SK-N-MC (cell line): Measurements from ENCODE around the gene MYBPC1.
"Not testable (repeated sequence)": the region's sequence is repeated elsewhere in the genome, so short reads cannot be mapped to it uniquely, and the experiment has no call there.

ENCODE experiments used
- DNase-seq: peaks from one replicate; pipeline ENCODE4 v3.0.0-alpha.2; 2011; ENCODE audit warnings: low read depth, low spot score
- H3K27ac ChIP-seq: fragments of 200-600 bp; sonication (generic); 2 replicates; pipeline ENCODE4 v1.5.1; 2016; ENCODE audit warnings: mixed run types
- H3K36me3 ChIP-seq: fragments of 200-600 bp; sonication (generic); 2 replicates; pipeline ENCODE4 v1.6.1; 2017; ENCODE audit warnings: antibody characterized with exemption, low read length, mixed read lengths; ENCODE audit not compliant: insufficient read depth
- H3K4me3 ChIP-seq: fragments of 200-600 bp; sonication (generic); 2 replicates; pipeline ENCODE4 v1.5.1; 2016
- H3K9ac ChIP-seq: fragments of 200-600 bp; sonication (generic); 2 replicates; pipeline ENCODE4 v1.8.0; 2017; ENCODE audit warnings: mixed run types, mixed read lengths; ENCODE audit not compliant: insufficient read length
- H3K9me3 ChIP-seq: fragments of 200-600 bp; sonication (generic); 2 replicates; pipeline ENCODE4 v1.6.1; 2017; ENCODE audit warnings: low read depth, mild to moderate bottlenecking, antibody characterized with exemption, low read length, moderate library complexity, mixed read lengths
- EZH2 ChIP-seq: fragments of 200-600 bp; sonication (generic); IDR thresholded peaks from one replicate; pipeline ENCODE4 v1.6.1; 2017; ENCODE audit warnings: antibody characterized with exemption
- FOXP2 ChIP-seq: optimal IDR thresholded peaks from 2 replicates; pipeline ENCODE3; 2011; ENCODE audit warnings: mild to moderate bottlenecking, moderate library complexity; ENCODE audit not compliant: insufficient read depth; ENCODE audit errors: extremely low read length, control extremely low read depth
- POLR2AphosphoS5 ChIP-seq: IDR thresholded peaks from 2 replicates; pipeline ENCODE4 v1.6.1; 2012; ENCODE audit warnings: mild to moderate bottlenecking, low read depth, low read length, borderline replicate concordance

Gene MYBPC1

DNA sequence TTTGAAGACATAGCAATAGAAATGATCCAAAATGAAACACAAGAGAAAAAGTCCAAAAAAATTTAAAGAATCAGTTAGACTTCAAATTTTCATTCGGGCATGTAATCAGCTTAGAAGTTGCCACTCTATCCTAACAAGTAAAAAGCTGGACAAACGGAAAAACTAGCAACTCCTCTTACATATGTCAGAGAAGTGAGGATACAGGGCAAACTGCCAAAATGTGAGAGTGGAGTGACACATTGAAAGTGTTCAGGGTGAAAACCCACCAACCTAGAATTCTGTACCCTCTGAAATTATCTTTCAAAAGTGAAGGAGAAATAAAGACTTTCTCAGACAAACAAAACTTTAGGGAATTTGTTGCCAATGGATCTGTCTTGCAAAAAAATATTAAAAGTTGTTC is 60.6 kb downstream of the MYBPC1 start:
- no peak overlapping the region for H3K9ac ChIP-seq
- H3K4me3 ChIP-seq = no peak overlapping the region
- no peaks in the 10 kb centered on the region for H3K36me3 ChIP-seq
- no peak overlapping the region for H3K27ac ChIP-seq
- DNase-seq = no peak
- TF ChIP-seq FOXP2 = no peak
- no peak for TF ChIP-seq POLR2AphosphoS5
- no peak for TF ChIP-seq EZH2
- no peaks in the 10 kb centered on the region for H3K9me3 ChIP-seq

GRCh38 chr12:101660662-101661061 is 65.9 kb downstream of the MYBPC1 start:
- H3K36me3 ChIP-seq, H3K4me3 ChIP-seq, H3K9ac ChIP-seq, H3K9me3 ChIP-seq, DNase-seq, H3K27ac ChIP-seq: not testable (repeated sequence)

DNA sequence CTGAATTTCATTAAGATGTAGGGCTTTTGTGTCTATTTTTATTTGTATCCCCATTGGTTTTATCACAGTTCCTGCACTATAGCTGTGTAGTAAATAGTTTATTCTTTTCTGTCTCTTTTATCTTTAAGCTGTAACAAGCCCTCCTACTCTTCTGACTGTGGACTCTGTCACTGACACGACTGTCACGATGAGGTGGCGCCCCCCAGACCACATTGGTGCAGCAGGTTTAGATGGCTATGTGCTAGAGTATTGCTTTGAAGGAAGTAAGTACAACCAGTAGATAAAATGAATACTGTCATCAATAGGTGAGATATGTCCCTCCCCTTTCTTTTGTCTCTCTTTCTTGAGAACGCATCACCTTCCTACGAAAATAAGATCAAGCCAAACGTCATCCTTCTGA is 68.5 kb downstream of the MYBPC1 start:
- H3K36me3 ChIP-seq = no peaks in the 10 kb centered on the region

GRCh38 chr12:101664992-101665391 is 70.2 kb downstream of the MYBPC1 start:
- H3K9ac ChIP-seq = no peak overlapping the region
- no peak overlapping the region for H3K27ac ChIP-seq
- H3K4me3 ChIP-seq = no peak overlapping the region
- no peaks in the 10 kb centered on the region for H3K9me3 ChIP-seq
- DNase-seq = no peak
- no peaks in the 10 kb centered on the region for H3K36me3 ChIP-seq
- TF ChIP-seq FOXP2 (no peak), EZH2 (no peak), POLR2AphosphoS5 (no peak)

More for the DNA sequence above, 68.5 kb downstream of the MYBPC1 start:
- Histone ChIP-seq H3K9ac (no peak overlapping the region), H3K4me3 (no peak overlapping the region), H3K27ac (no peak overlapping the region), H3K9me3 (no peaks in the 10 kb centered on the region)
- no peak for DNase-seq
- TF ChIP-seq FOXP2 = no peak
- TF ChIP-seq EZH2 = no peak
- no peak for TF ChIP-seq POLR2AphosphoS5

GRCh38 chr12:101666052-101666728 is 71.4 kb downstream of the MYBPC1 start:
- no peaks in the 10 kb centered on the region for H3K9me3 ChIP-seq
- H3K4me3 ChIP-seq = no peak overlapping the region
- TF ChIP-seq POLR2AphosphoS5 (no peak), FOXP2 (no peak), EZH2 (no peak)
- H3K27ac ChIP-seq = no peak overlapping the region
- no peaks in the 10 kb centered on the region for H3K36me3 ChIP-seq
- DNase-seq = no peak
- no peak overlapping the region for H3K9ac ChIP-seq

DNA sequence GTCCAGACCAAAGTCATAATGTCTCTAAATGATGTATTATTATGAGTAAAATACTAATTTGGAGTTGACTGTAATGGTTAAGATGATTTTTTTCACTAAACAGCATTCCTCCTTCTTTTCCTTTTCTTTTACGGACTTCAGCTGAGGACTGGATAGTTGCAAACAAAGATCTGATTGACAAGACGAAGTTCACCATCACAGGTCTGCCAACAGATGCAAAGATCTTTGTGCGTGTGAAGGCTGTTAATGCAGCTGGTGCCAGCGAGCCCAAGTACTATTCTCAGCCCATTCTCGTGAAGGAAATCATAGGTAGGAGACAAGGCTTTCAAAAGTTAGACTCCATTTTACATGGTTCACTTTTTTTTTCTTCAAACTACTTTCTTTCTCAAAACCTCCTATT is 72.8 kb downstream of the MYBPC1 start:
- Histone ChIP-seq H3K9me3 (no peaks in the 10 kb centered on the region), H3K36me3 (no peaks in the 10 kb centered on the region), H3K9ac (no peak overlapping the region), H3K4me3 (no peak overlapping the region), H3K27ac (no peak overlapping the region)
- no peak for DNase-seq
- TF ChIP-seq EZH2 (no peak), FOXP2 (no peak), POLR2AphosphoS5 (no peak)

DNA sequence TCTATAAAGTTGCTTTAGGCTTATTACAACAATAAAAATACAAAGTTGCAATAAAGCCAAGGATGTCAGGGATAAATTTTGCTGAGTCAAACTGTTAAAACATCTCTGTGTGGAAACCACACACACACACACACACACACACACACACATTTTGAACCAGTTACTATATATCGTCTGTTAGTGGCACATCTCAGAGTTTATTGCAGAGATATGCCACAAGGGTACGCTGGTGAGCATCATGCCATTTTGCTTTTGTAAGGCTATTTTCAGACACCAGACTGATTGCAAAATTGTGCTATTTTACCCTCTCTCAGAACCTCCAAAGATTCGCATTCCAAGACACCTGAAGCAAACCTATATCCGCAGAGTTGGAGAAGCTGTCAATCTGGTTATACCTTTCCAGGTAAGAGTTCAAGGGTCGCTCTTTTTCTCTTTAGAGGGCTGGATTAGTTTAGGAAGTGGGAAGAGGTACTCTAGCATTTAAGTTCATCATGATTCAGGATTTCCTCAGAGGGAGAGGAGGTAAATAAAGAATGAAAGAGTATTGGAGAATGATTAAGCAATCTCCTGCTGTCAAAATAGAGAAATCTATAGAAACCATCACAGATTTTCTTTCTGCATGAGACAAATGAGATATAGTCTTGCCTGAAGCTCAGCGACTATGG is 75.4 kb downstream of the MYBPC1 start:
- no peak overlapping the region for H3K27ac ChIP-seq
- H3K9ac ChIP-seq = no peak overlapping the region
- H3K9me3 ChIP-seq = no peaks in the 10 kb centered on the region
- peak; percentile 14 for DNase-seq
- H3K36me3 ChIP-seq = no peaks in the 10 kb centered on the region
- TF ChIP-seq EZH2 (no peak), FOXP2 (no peak), POLR2AphosphoS5 (no peak)
- no peak overlapping the region for H3K4me3 ChIP-seq

DNA sequence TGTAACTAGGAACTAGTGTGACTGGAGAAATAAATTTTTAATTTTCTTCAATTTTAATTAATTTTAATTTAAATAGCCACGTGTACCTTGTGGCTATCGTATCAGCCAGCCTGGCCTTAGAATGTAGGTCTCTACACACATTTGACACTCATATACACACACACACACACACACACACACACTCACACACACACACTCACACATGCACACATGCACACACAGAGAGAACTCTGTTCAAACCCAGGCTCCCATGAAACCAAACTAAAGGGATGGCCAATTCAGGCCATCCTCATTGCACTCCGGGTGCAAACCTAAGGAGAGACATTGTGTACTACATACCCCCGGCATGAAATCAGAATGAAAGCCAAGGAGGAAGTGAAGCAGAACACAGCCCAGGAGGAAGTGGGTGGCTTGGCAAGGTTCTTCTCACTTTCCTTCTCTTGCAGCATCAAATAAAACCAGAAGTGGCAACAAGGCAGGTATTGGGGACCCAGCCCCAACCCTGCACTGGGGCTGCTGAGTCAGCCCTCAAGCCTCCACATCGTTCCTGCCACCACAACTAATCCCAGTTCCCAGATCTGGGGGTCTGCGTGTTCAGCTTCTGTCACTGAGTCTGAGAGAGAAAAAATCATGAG is 76.5 kb downstream of the MYBPC1 start:
- H3K9me3 ChIP-seq = no peaks in the 10 kb centered on the region
- H3K4me3 ChIP-seq = no peak overlapping the region
- TF ChIP-seq EZH2 (no peak), FOXP2 (no peak), POLR2AphosphoS5 (no peak)
- no peaks in the 10 kb centered on the region for H3K36me3 ChIP-seq
- no peak overlapping the region for H3K27ac ChIP-seq
- H3K9ac ChIP-seq = no peak overlapping the region
- no peak for DNase-seq
